GM19351 (cell line): ENCODE results near the gene MOB1A.

ENCODE experiments used
- ATAC-seq: cut with Tn5 transposase; IDR thresholded peaks from one replicate; pipeline ENCODE4 v1.9.1; 2021; ENCODE audit warnings: mild to moderate bottlenecking, moderate library complexity; ENCODE audit not compliant: unreplicated experiment

MOB1A gene

DNA sequence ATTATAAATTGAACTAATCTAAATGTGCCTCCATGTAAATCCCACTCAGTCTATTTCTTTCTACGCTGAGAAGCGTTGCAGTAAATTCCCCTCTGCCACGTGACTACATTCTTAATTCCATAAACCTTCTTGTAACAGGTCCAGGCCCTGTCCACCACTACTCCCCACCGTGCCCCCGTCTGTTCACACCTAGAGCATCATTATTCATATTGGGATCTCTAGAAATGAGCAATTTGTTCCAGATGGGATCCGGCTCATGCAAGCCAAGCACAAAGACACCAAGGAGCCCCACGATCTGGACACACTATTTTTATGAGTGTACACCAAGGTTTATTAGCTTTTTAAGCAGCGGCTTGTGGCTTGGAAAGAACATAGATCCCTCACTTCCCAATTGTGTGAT, 69.1 kb downstream of the MOB1A start:
- no peak for ATAC-seq

GRCh38 chr2:74107071-74107470, 71.6 kb downstream of the MOB1A start:
- ATAC-seq, result no peak

GRCh38 chr2:74105413-74105812, 73.3 kb downstream of the MOB1A start:
- ATAC-seq, result no peak

DNA sequence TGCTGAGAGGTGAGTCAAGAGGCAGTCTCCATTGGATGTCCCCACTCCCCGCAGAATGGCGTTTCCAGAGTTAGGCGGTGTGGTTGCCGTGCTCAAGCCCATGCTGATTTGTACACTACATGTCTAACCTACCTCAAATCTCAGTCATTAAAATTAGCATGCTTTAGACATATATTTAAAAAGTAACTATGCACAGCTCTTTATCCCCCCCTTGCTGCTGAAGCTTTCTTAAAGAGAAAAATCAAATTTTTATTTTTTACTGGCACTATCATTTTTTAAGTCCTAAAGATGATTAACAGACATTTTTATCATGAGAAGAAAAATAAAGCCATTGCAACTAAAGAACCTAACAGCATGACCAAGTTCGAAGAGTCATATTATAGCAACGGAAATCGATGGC, 73.8 kb downstream of the MOB1A start:
- ATAC-seq, result no peak

DNA sequence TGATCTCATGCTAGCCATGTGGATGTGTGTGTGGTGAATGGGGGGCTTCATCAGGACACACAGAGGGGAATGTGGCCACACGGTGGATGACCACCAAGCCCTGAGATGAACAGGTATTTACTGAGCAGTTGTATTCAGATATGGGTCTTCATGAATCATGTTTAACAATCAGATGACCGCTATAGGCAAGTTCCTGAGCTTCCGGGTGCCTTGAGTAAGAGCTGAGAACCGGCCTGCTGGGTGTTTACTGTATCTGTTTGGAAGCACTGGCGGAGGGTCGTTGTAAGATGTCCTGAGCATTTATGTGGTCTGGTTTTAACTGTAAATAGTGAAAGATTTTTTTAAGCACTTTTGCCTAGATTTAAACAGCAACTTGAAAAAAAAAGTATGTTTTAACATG, 74.9 kb downstream of the MOB1A start:
- ATAC-seq, result no peak
